ENCODE data around the gene KIF3B. TPM values are rescaled to one million over a fixed set of nuclear protein-coding genes. Genes with fewer than 3 reads are reported as not detected.
A peak's percentile ranks its signal among the peaks of the same experiment; 100 is the strongest.
"Not testable (repeated sequence)": the region's sequence is repeated elsewhere in the genome, so short reads cannot be mapped to it uniquely, and the experiment has no call there.

KIF3B gene
- total RNA-seq, 2 donors from 2014 or later, result 22.6 to 23.5 TPM

GRCh38 chr20:32319100-32319499 is 41.6 kb downstream of the KIF3B start:
- Histone ChIP-seq H3K4me1 (replicated peaks) (no peaks in the 10 kb centered on the region), H3K27me3 (replicated peaks; ENCODE audit: insufficient read depth) (no peaks in the 10 kb centered on the region), H3K4me3 (no peak overlapping the region), H3K36me3 (no peaks in the 10 kb centered on the region), H3K27ac (no peak overlapping the region), H3K9me3 (no peaks in the 10 kb centered on the region)
- DNase-seq (ENCODE audit: low spot score), result no peak
- intact Hi-C loops (cut with DNase I), result no loop called here
- 91% methylated on average over 6 of the region's 6 CpGs for WGBS
- no peak for TF ChIP-seq POLR2AphosphoS5 (IDR thresholded peaks at IDR 0.05)

GRCh38 chr20:32320305-32320704 is 42.9 kb downstream of the KIF3B start:
- WGBS, result 85% methylated on average over 1 of the region's 1 CpG

GRCh38 chr20:32321390-32321789 is 43.9 kb downstream of the KIF3B start:
- intact Hi-C loops (cut with DNase I), result no loop called here
- TF ChIP-seq POLR2A (IDR thresholded peaks at IDR 0.05) (no peak), CTCF (IDR thresholded peaks at IDR 0.05) (no peak), POLR2AphosphoS5 (IDR thresholded peaks at IDR 0.05) (no peak)
- 91% methylated on average over 1 of the region's 1 CpG for WGBS
- H3K36me3 ChIP-seq, result no peaks in the 10 kb centered on the region
- no peak overlapping the region for H3K4me3 ChIP-seq
- DNase-seq (ENCODE audit: low spot score), result no peak
- H3K27me3 ChIP-seq (replicated peaks; ENCODE audit: insufficient read depth), result no peaks in the 10 kb centered on the region
- no peaks in the 10 kb centered on the region for H3K9me3 ChIP-seq
- peaks cover 4% of the 10 kb centered on the region for H3K4me1 ChIP-seq (replicated peaks)
- no peak overlapping the region for H3K27ac ChIP-seq

More at GRCh38 chr20:32320305-32320704, 42.9 kb downstream of the KIF3B start:
- Histone ChIP-seq H3K27ac (no peak overlapping the region), H3K36me3 (no peaks in the 10 kb centered on the region), H3K27me3 (replicated peaks; ENCODE audit: insufficient read depth) (no peaks in the 10 kb centered on the region), H3K4me1 (replicated peaks) (no peaks in the 10 kb centered on the region), H3K4me3 (no peak overlapping the region), H3K9me3 (no peaks in the 10 kb centered on the region)
- DNase-seq (ENCODE audit: low spot score), result no peak
- intact Hi-C loops (cut with DNase I), result no loop called here
- TF ChIP-seq CTCF (IDR thresholded peaks at IDR 0.05) (no peak), POLR2AphosphoS5 (IDR thresholded peaks at IDR 0.05) (no peak), POLR2A (IDR thresholded peaks at IDR 0.05) (no peak)

- WGBS, result 97% methylated on average over 12 of the region's 12 CpGs
- H3K27ac ChIP-seq; H3K36me3 ChIP-seq; H3K9me3 ChIP-seq; H3K4me1 ChIP-seq (replicated peaks); intact Hi-C loops (cut with DNase I); H3K27me3 ChIP-seq (replicated peaks; ENCODE audit: insufficient read depth); H3K4me3 ChIP-seq; DNase-seq (ENCODE audit: low spot score): not testable (repeated sequence)
Observed at GRCh38 chr20:32322260-32322659, 44.8 kb downstream of the KIF3B start.

- H3K4me3 ChIP-seq; H3K4me1 ChIP-seq (replicated peaks); H3K36me3 ChIP-seq; intact Hi-C loops (cut with DNase I); DNase-seq (ENCODE audit: low spot score); H3K27me3 ChIP-seq (replicated peaks; ENCODE audit: insufficient read depth); H3K9me3 ChIP-seq; H3K27ac ChIP-seq: not testable (repeated sequence)
- 100% methylated on average over 5 of the region's 5 CpGs for WGBS
Observed at GRCh38 chr20:32323761-32324160, 46.3 kb downstream of the KIF3B start.

- Histone ChIP-seq H3K27me3 (replicated peaks; ENCODE audit: insufficient read depth) (no peaks in the 10 kb centered on the region), H3K4me1 (replicated peaks) (peaks cover 7% of the 10 kb centered on the region), H3K4me3 (no peak overlapping the region), H3K36me3 (peaks cover 0 to 2% of the 10 kb centered on the region in 2 donors), H3K27ac (peak overlapping the region; percentile 1 to 67), H3K9me3 (no peaks in the 10 kb centered on the region)
- 54% methylated on average over 6 of the region's 6 CpGs for WGBS
- intact Hi-C loops (cut with DNase I), result no loop called here
- DNase-seq (ENCODE audit: low spot score), result peak; percentile 61
- TF ChIP-seq POLR2A (IDR thresholded peaks at IDR 0.05), result no peak
- peak; percentile 86 for TF ChIP-seq POLR2AphosphoS5 (IDR thresholded peaks at IDR 0.05)
Observed at GRCh38 chr20:32325706-32326503, 48.5 kb downstream of the KIF3B start.

GRCh38 chr20:32326504-32326845 is 49.0 kb downstream of the KIF3B start:
- peak overlapping the region; percentile 1 to 67 for H3K27ac ChIP-seq
- peaks cover 0 to 2% of the 10 kb centered on the region in 2 donors for H3K36me3 ChIP-seq
- WGBS, result 43% methylated on average over 1 of the region's 1 CpG

More at GRCh38 chr20:32326504-32326845, 49.0 kb downstream of the KIF3B start:
- Histone ChIP-seq H3K27me3 (replicated peaks; ENCODE audit: insufficient read depth) (no peaks in the 10 kb centered on the region), H3K9me3 (no peaks in the 10 kb centered on the region), H3K4me1 (replicated peaks) (peaks cover 7% of the 10 kb centered on the region), H3K4me3 (no peak overlapping the region)
- TF ChIP-seq CTCF (IDR thresholded peaks at IDR 0.05), result no peak
- no peak for TF ChIP-seq POLR2A (IDR thresholded peaks at IDR 0.05)
- no peak for TF ChIP-seq POLR2AphosphoS5 (IDR thresholded peaks at IDR 0.05)
- DNase-seq (ENCODE audit: low spot score), result no peak
- intact Hi-C loops (cut with DNase I), result no loop called here
